ENCODE data around the gene TENM4.

Gene TENM4

GRCh38 chr11:78711735-78712134 lies 729.1 kb downstream of the TENM4 start:
- no peak for TF ChIP-seq CTCF (IDR thresholded peaks at IDR 0.05; ENCODE audit: extremely low read depth, missing control alignments)
- DNase-seq (ENCODE audit: low spot score), result no peak

GRCh38 chr11:78710417-78710816 lies 730.4 kb downstream of the TENM4 start:
- TF ChIP-seq CTCF (IDR thresholded peaks at IDR 0.05; ENCODE audit: extremely low read depth, missing control alignments), result no peak
- DNase-seq (ENCODE audit: low spot score), result no peak

DNA sequence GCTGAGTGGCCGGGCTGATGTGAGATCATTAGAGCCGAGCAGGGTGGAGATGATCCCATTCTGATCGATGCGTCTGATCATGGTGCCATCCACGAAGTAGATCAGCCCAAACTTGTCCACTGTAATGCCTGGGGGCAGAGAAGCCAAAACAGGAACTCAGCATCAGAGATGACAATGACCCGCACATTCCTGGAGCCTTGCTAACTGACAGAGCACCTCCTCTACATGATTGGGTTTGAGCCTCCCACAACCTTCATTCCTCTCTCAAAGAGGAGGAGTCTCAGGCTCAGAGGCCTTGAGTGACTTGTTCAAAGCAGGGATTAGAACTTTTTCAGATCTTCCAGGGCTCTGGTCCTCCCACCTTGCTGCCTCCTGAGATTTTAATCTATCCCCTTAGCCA lies 732.4 kb downstream of the TENM4 start:
- DNase-seq (ENCODE audit: low spot score), result no peak
- TF ChIP-seq CTCF (IDR thresholded peaks at IDR 0.05; ENCODE audit: extremely low read depth, missing control alignments), result no peak

- DNase-seq (ENCODE audit: low spot score), result no peak
- TF ChIP-seq CTCF (IDR thresholded peaks at IDR 0.05; ENCODE audit: extremely low read depth, missing control alignments), result no peak
Measured at GRCh38 chr11:78706551-78706950, 734.3 kb downstream of the TENM4 start.

- no peak for TF ChIP-seq CTCF (IDR thresholded peaks at IDR 0.05; ENCODE audit: extremely low read depth, missing control alignments)
- no peak for DNase-seq (ENCODE audit: low spot score)
Measured at GRCh38 chr11:78704811-78705210, 736.0 kb downstream of the TENM4 start.

DNA sequence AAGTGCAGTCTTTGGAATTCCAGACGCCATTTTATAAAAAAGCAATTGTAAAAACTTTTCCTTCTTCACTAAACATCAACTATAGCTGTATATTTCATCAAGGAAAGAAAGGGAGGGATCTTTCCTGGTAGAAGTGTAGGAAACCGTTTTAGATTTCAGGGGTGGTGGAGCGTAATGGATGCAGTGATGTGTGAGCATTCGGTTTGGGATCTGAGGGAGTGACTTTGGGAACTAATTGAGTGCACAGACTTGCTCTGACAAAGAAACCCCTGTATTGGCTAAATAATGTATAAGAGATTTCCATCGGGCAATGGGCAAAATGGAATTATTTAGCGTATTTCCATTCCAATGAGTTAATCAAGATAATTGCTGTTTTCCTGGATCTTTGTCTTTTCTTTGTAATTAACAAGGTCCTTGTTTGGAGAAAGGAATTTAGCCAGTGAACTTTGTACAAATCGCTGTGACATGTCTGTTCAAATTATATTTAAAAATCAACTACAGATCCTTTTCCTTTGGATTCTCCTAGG lies 741.2 kb downstream of the TENM4 start:
- no peak for DNase-seq (ENCODE audit: low spot score)
- TF ChIP-seq CTCF (IDR thresholded peaks at IDR 0.05; ENCODE audit: extremely low read depth, missing control alignments), result no peak

GRCh38 chr11:78698612-78699011 lies 742.2 kb downstream of the TENM4 start:
- TF ChIP-seq CTCF (IDR thresholded peaks at IDR 0.05; ENCODE audit: extremely low read depth, missing control alignments), result no peak
- no peak for DNase-seq (ENCODE audit: low spot score)

Measured in GM20000 (cell line).